B cell (primary cell): ENCODE measurements around the gene ZNF618. TPM values are rescaled to one million over a fixed set of nuclear protein-coding genes. Genes with fewer than 3 reads are reported as not detected.

Experiments used
- ATAC-seq: fragments of 200-7000 bp; cut with Tn5 transposase; one replicate; pipeline ENCODE4 v1.10.0; 2021; ENCODE audit warnings: low read depth, mild to moderate bottlenecking, moderate number of reproducible peaks, moderate library complexity
- CTCF ChIA-PET: fragments of 350-600 bp; sonication (Branson Sonifier 250); formaldehyde crosslinking; loops from one replicate; lab custom pipeline; 2021; ENCODE audit warnings: antibody characterized with exemption, inconsistent platforms; lab: Charles Lee
- POLR2A ChIA-PET: fragments of 350-600 bp; sonication (Branson Sonifier 250); formaldehyde crosslinking; loops from one replicate; lab custom pipeline; 2021; ENCODE audit warnings: antibody characterized with exemption; lab: Charles Lee
- DNase-seq: peaks from one replicate; pipeline ENCODE4 v3.0.0; 2013
- H2AFZ ChIP-seq: 2 replicates; pipeline ENCODE4 v1.6.1; 2012; ENCODE audit warnings: mild to moderate bottlenecking, low read depth, low read length; ENCODE audit not compliant: insufficient read depth, poor library complexity, severe bottlenecking
- H3K27ac ChIP-seq, 2 donors: 1 replicate in 1 of 2; 2 replicates in 1 of 2; pipeline ENCODE4 v1.5.1; 2012 to 2013; ENCODE audit warnings: low read length in 2 of 2, mild to moderate bottlenecking in 2 of 2, moderate library complexity in 1 of 2
- H3K27me3 ChIP-seq, 4 experiments: fragments of 200-600 bp in 1 of 4; sonication (generic) in 1 of 4; replicated peaks in 1 of 4; 1 replicate in 2 of 4; 2 replicates in 2 of 4; pipeline versions ENCODE4 v1.6.1 to v1.7.0; 2013 to 2016; ENCODE audit warnings: low read length in 3 of 4, mild to moderate bottlenecking in 2 of 4, mixed read lengths in 1 of 4, moderate library complexity in 1 of 4; ENCODE audit not compliant: insufficient read depth in 4 of 4, control insufficient read depth in 3 of 4; ENCODE audit errors: control extremely low read depth in 1 of 4
- H3K36me3 ChIP-seq, 2 experiments: replicated peaks in 1 of 2; 1 replicate in 1 of 2; 2 replicates in 1 of 2; pipeline versions ENCODE4 v1.6.1 to v1.7.1; 2013; ENCODE audit warnings: low read length in 1 of 2; ENCODE audit not compliant: insufficient read depth in 2 of 2, control insufficient read depth in 1 of 2; ENCODE audit errors: control extremely low read depth in 1 of 2, extremely low read depth in 1 of 2
- H3K4me1 ChIP-seq, 2 donors: fragments of 200-600 bp in 1 of 2; sonication (generic) in 1 of 2; 1 replicate in 1 of 2; 2 replicates in 1 of 2; pipeline versions ENCODE4 v1.5.1 to v1.6.1; 2013 to 2017; ENCODE audit warnings: low read length in 2 of 2; ENCODE audit not compliant: control insufficient read depth in 2 of 2, insufficient read depth in 2 of 2
- H3K4me2 ChIP-seq: replicated peaks from 2 replicates; pipeline ENCODE3; 2012; ENCODE audit warnings: mild to moderate bottlenecking, low read depth, low read length; ENCODE audit not compliant: poor library complexity, severe bottlenecking
- H3K4me3 ChIP-seq, 5 experiments: fragments of 200-600 bp in 1 of 5; sonication (generic) in 1 of 5; 1 replicate in 3 of 5; 2 replicates in 2 of 5; pipeline versions ENCODE4 v1.5.1 to v1.7.0; 2011 to 2016; ENCODE audit warnings: low read length in 4 of 5, mild to moderate bottlenecking in 4 of 5, low read depth in 2 of 5, control low read depth in 1 of 5, moderate library complexity in 1 of 5; ENCODE audit not compliant: insufficient read depth in 1 of 5; ENCODE audit errors: control extremely low read depth in 1 of 5, extremely low read depth in 1 of 5
- H3K79me2 ChIP-seq: fragments of 200-600 bp; sonication (generic); one replicate; pipeline ENCODE4 v1.6.0; 2016; ENCODE audit warnings: low read length; ENCODE audit not compliant: control insufficient read depth, insufficient read depth
- H3K9ac ChIP-seq: fragments of 200-600 bp; sonication (generic); 2 replicates; pipeline ENCODE4 v1.6.1; 2017; ENCODE audit warnings: mild to moderate bottlenecking, low read length, moderate library complexity
- H3K9me3 ChIP-seq, 3 donors: one replicate each; pipeline versions ENCODE4 v1.6.1 to v1.7.1; 2013; ENCODE audit warnings: low read length in 2 of 3; ENCODE audit not compliant: control insufficient read depth in 2 of 3, insufficient read depth in 1 of 3; ENCODE audit errors: control extremely low read depth in 1 of 3
- H4K20me1 ChIP-seq: 2 replicates; pipeline ENCODE4 v1.6.0; 2012; ENCODE audit warnings: mild to moderate bottlenecking, low read length; ENCODE audit not compliant: insufficient read depth, control insufficient read depth, poor library complexity, severe bottlenecking
- H3K27ac Mint-ChIP-seq: one replicate; pipeline ENCODE4 v1.8.0; 2021; ENCODE audit warnings: mixed read lengths
- H3K27me3 Mint-ChIP-seq: one replicate; pipeline ENCODE4 v1.8.0; 2021; ENCODE audit warnings: mixed read lengths
- H3K4me1 Mint-ChIP-seq: one replicate; pipeline ENCODE4 v1.8.0; 2021; ENCODE audit warnings: mixed read lengths
- H3K4me3 Mint-ChIP-seq: one replicate; pipeline ENCODE4 v1.8.0; 2021; ENCODE audit warnings: mixed read lengths
- H3K9me3 Mint-ChIP-seq: one replicate; pipeline ENCODE4 v1.8.0; 2022; ENCODE audit warnings: mixed read lengths; ENCODE audit not compliant: insufficient read depth
- EZH2 ChIP-seq: IDR thresholded peaks from 2 replicates; pipeline ENCODE4 v1.6.1; 2012; ENCODE audit warnings: borderline replicate concordance, low read depth, mild to moderate bottlenecking, moderate library complexity, low read length; ENCODE audit not compliant: insufficient read depth, poor library complexity, severe bottlenecking
- WGBS: methylation state at CpG from one replicate; pipeline ENCODE4 v1.1.5; 2013; ENCODE audit warnings: missing lambda C conversion rate; ENCODE audit not compliant: insufficient coverage; 5-methylcytosine and 5-hydroxymethylcytosine counted together
- intact Hi-C: fragments of 100-400 bp; cut with micrococcal nuclease; formaldehyde crosslinking; loops from one replicate; pipeline ENCODE4 v1.10.0; 2022
- polyA plus RNA-seq: library from polyadenylated mRNA; depleted of rRNA; stranded (reverse); fragments of >200 nt; gene quantifications from 2 replicates; pipeline ENCODE4 v1.2.3, GENCODE V29; 2012
- total RNA-seq, 2 donors: library from RNA; stranded (reverse); fragments of 120-200 nt in 1 of 2; gene quantifications; 1 replicate in 1 of 2; 2 replicates in 1 of 2; pipeline versions ENCODE4 v1.2.3 to v1.2.4, GENCODE V29; 2013 to 2022
- TF ChIP-seq, protein P1 (sequence below): fragments of 200-600 bp; IDR thresholded peaks from one replicate; pipeline ENCODE4 v1.8.0; 2022; ENCODE audit warnings: antibody characterized with exemption, mild to moderate bottlenecking

ZNF618 gene
- total and polyA plus RNA-seq, 2 donors (not counting 1 experiment from before 2014, with no cell fraction given): 1.4 to 2.5 TPM

DNA sequence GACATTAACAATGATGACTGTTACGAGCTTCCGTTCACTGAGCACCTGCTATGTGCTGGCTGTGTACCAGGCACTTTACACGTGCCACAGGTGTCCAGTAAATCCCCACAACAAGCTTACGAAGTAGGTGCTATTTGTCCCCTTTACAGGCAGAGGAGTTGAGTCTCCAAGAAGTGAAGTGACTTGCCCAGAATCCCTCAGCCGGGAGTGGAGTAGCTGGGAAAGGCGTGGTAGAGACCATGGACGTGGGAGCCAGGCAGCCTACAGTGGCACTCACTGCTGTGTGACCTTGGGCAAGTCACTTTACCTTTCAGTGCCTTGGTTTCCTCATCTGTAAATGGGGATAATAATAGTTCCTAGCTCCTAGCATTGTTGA is 202.7 kb downstream of the ZNF618 start:
- H3K9ac ChIP-seq: no peak overlapping the region
- H3K4me1 ChIP-seq: no peaks in the 10 kb centered on the region
- no peak overlapping the region for H3K4me3 ChIP-seq
- ATAC-seq: no peak
- Mint-ChIP-seq H3K4me1 (no peaks in the 10 kb centered on the region), H3K4me3 (no peak overlapping the region), H3K27ac (no peak overlapping the region), H3K27me3 (peaks cover 26% of the 10 kb centered on the region), H3K9me3 (no peaks in the 10 kb centered on the region)
- ChIA-PET CTCF (interaction anchor here (2.3 kb wide), 1 partner anchor 212 kb away, joined by 7 read pairs; no protein-coding TSS in a partner anchor), POLR2A (no interaction called here)
- H3K4me2 ChIP-seq: no peak overlapping the region
- H3K27ac ChIP-seq: no peak overlapping the region
- WGBS: 90% methylated on average over 6 of the region's 7 CpGs
- H3K9me3 ChIP-seq: no peaks in the 10 kb centered on the region
- TF ChIP-seq, protein P1, sequence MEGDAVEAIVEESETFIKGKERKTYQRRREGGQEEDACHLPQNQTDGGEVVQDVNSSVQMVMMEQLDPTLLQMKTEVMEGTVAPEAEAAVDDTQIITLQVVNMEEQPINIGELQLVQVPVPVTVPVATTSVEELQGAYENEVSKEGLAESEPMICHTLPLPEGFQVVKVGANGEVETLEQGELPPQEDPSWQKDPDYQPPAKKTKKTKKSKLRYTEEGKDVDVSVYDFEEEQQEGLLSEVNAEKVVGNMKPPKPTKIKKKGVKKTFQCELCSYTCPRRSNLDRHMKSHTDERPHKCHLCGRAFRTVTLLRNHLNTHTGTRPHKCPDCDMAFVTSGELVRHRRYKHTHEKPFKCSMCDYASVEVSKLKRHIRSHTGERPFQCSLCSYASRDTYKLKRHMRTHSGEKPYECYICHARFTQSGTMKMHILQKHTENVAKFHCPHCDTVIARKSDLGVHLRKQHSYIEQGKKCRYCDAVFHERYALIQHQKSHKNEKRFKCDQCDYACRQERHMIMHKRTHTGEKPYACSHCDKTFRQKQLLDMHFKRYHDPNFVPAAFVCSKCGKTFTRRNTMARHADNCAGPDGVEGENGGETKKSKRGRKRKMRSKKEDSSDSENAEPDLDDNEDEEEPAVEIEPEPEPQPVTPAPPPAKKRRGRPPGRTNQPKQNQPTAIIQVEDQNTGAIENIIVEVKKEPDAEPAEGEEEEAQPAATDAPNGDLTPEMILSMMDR: no peak
- no peak for TF ChIP-seq EZH2
- H3K27me3 ChIP-seq: peaks cover 0 to 2% (median 0%) of the 10 kb centered on the region in 4 experiments
- no peak for DNase-seq
- no peak overlapping the region for H2AFZ ChIP-seq
- intact Hi-C loops: no loop called here
- no peaks in the 10 kb centered on the region for H3K79me2 ChIP-seq
- H4K20me1 ChIP-seq: no peaks in the 10 kb centered on the region
- no peaks in the 10 kb centered on the region for H3K36me3 ChIP-seq

DNA sequence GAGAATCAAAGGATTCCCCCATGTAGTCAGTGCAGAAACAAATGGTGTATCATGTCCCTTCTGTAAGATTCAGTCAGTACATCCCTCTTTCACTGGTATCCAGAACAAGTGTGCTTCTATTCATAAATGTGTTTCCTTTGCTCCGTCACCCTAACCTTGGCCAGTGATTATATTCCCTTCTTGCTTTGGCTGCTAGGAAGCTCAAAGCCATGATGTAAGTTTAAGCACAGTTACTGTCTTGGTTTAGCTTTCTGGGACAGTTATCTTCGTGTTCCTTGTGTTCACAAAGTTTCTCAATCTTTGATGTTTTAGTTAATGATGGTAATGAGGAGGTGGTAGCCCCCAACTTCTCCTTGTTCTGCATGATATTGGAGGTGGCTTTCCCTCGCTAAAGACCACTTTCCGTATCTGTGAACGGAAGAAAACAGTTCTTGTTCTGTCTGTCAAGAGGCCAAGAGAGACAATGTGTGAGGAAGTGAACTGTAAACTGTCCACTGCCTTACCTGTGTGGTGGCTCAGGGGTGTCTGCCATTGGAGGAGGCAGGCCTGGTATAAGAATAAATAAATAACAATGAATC is 204.2 kb downstream of the ZNF618 start:
- no peak overlapping the region for H3K4me3 Mint-ChIP-seq
- no peak overlapping the region for H3K27ac Mint-ChIP-seq
- Histone ChIP-seq H3K79me2 (no peaks in the 10 kb centered on the region), H3K9me3 (no peaks in the 10 kb centered on the region), H3K36me3 (no peaks in the 10 kb centered on the region), H3K4me3 (no peak overlapping the region), H3K4me1 (no peaks in the 10 kb centered on the region), H3K4me2 (no peak overlapping the region), H2AFZ (no peak overlapping the region), H4K20me1 (no peaks in the 10 kb centered on the region), H3K27ac (no peak overlapping the region), H3K27me3 (no peaks in the 10 kb centered on the region), H3K9ac (no peak overlapping the region)
- no peaks in the 10 kb centered on the region for H3K4me1 Mint-ChIP-seq
- ATAC-seq: no peak
- no peak for TF ChIP-seq EZH2
- TF ChIP-seq, protein P1: no peak
- H3K27me3 Mint-ChIP-seq: peaks cover 26% of the 10 kb centered on the region
- intact Hi-C loops: no loop called here
- ChIA-PET POLR2A (no interaction called here), CTCF (interaction anchor here (2.3 kb wide), 1 partner anchor 211 kb away, joined by 7 read pairs; no protein-coding TSS in a partner anchor)
- DNase-seq: no peak
- 93% methylated on average over 3 of the region's 5 CpGs for WGBS
- no peaks in the 10 kb centered on the region for H3K9me3 Mint-ChIP-seq
